ENCODE results near the gene ELF4.

The ELF4 gene

GRCh38 chrX:130071611-130072344, 38.5 kb downstream of the ELF4 start:
- no peak for DNase-seq (ENCODE audit: low read depth)
- TF ChIP-seq MYC (IDR thresholded peaks at IDR 0.05; ENCODE audit: low read depth, low read length), result no peak
- TF ChIP-seq, protein P1, sequence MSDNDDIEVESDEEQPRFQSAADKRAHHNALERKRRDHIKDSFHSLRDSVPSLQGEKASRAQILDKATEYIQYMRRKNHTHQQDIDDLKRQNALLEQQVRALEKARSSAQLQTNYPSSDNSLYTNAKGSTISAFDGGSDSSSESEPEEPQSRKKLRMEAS (IDR thresholded peaks at IDR 0.05; ENCODE audit: low read depth, low read length), result no peak
- TF ChIP-seq CTCF (IDR thresholded peaks at IDR 0.05; ENCODE audit: low read depth, low read length), result no peak
- no peak for TF ChIP-seq POLR2A (IDR thresholded peaks at IDR 0.05; ENCODE audit: extremely low read depth, insufficient read length)
- no peak overlapping the region for H3K4me3 ChIP-seq (ENCODE audit: low read depth, low read length)

- no peak for DNase-seq (ENCODE audit: low read depth)
- no peak overlapping the region for H3K4me3 ChIP-seq (ENCODE audit: low read depth, low read length)
- TF ChIP-seq MYC (IDR thresholded peaks at IDR 0.05; ENCODE audit: low read depth, low read length) (no peak), CTCF (IDR thresholded peaks at IDR 0.05; ENCODE audit: low read depth, low read length) (no peak), POLR2A (IDR thresholded peaks at IDR 0.05; ENCODE audit: extremely low read depth, insufficient read length) (no peak)
- TF ChIP-seq, protein P1 (IDR thresholded peaks at IDR 0.05; ENCODE audit: low read depth, low read length), result no peak
Measured at GRCh38 chrX:130066975-130067615, 43.2 kb downstream of the ELF4 start.

GRCh38 chrX:130060122-130061069, 49.9 kb downstream of the ELF4 start:
- DNase-seq (ENCODE audit: low read depth), result peak; percentile 80
- TF ChIP-seq, protein P1 (IDR thresholded peaks at IDR 0.05; ENCODE audit: low read depth, low read length), result peak; percentile 39; the same call in 1 of the 2 replicates
- peak; percentile 61 for TF ChIP-seq CTCF (IDR thresholded peaks at IDR 0.05; ENCODE audit: low read depth, low read length)
- TF ChIP-seq MYC (IDR thresholded peaks at IDR 0.05; ENCODE audit: low read depth, low read length), result no peak
- TF ChIP-seq POLR2A (IDR thresholded peaks at IDR 0.05; ENCODE audit: extremely low read depth, insufficient read length), result no peak
- H3K4me3 ChIP-seq (ENCODE audit: low read depth, low read length), result peak overlapping the region; percentile 32

- H3K4me3 ChIP-seq (ENCODE audit: low read depth, low read length), result no peak overlapping the region
- TF ChIP-seq, protein P1 (IDR thresholded peaks at IDR 0.05; ENCODE audit: low read depth, low read length), result no peak
- TF ChIP-seq CTCF (IDR thresholded peaks at IDR 0.05; ENCODE audit: low read depth, low read length) (no peak), POLR2A (IDR thresholded peaks at IDR 0.05; ENCODE audit: extremely low read depth, insufficient read length) (no peak), MYC (IDR thresholded peaks at IDR 0.05; ENCODE audit: low read depth, low read length) (no peak)
- no peak for DNase-seq (ENCODE audit: low read depth)
Measured at GRCh38 chrX:130058652-130059051, 51.6 kb downstream of the ELF4 start.

GRCh38 chrX:130057209-130057608, 53.1 kb downstream of the ELF4 start:
- no peak overlapping the region for H3K4me3 ChIP-seq (ENCODE audit: low read depth, low read length)
- DNase-seq (ENCODE audit: low read depth), result no peak
- no peak for TF ChIP-seq MYC (IDR thresholded peaks at IDR 0.05; ENCODE audit: low read depth, low read length)
- TF ChIP-seq, protein P1 (IDR thresholded peaks at IDR 0.05; ENCODE audit: low read depth, low read length), result no peak
- TF ChIP-seq POLR2A (IDR thresholded peaks at IDR 0.05; ENCODE audit: extremely low read depth, insufficient read length), result no peak
- no peak for TF ChIP-seq CTCF (IDR thresholded peaks at IDR 0.05; ENCODE audit: low read depth, low read length)

All from NB4 (cell line).